Neural progenitor cell (in vitro differentiated cells): ENCODE data around the gene SS18. TPM values are rescaled to one million over a fixed set of nuclear protein-coding genes. Genes with fewer than 3 reads are reported as not detected.

Source experiments
- DNase-seq: peaks from one replicate; pipeline ENCODE4 v3.0.0-alpha.2; 2016; ENCODE audit warnings: low spot score
- H2AFZ ChIP-seq: fragments of 200-600 bp; sonication (generic); replicated peaks from 2 replicates; pipeline ENCODE4 v1.6.1; 2016; ENCODE audit warnings: antibody characterized with exemption
- H3F3A ChIP-seq: fragments of 200-600 bp; sonication (generic); 2 replicates; pipeline ENCODE4 v1.6.1; 2016; ENCODE audit warnings: antibody characterized with exemption, low read depth
- H3K27ac ChIP-seq: fragments of 200-600 bp; sonication (generic); 2 replicates; pipeline ENCODE4 v1.5.1; 2016; ENCODE audit warnings: mild to moderate bottlenecking
- H3K27me3 ChIP-seq: fragments of 200-600 bp; sonication (generic); 2 replicates; pipeline ENCODE4 v1.6.1; 2016; ENCODE audit warnings: mild to moderate bottlenecking, moderate library complexity
- H3K36me3 ChIP-seq: fragments of 200-600 bp; sonication (generic); 2 replicates; pipeline ENCODE4 v1.5.1; 2016
- H3K4me1 ChIP-seq: fragments of 200-600 bp; sonication (generic); 2 replicates; pipeline ENCODE4 v1.6.1; 2016; ENCODE audit warnings: mixed run types
- H3K4me2 ChIP-seq: fragments of 200-600 bp; sonication (generic); 2 replicates; pipeline ENCODE4 v1.6.1; 2016
- H3K4me3 ChIP-seq: fragments of 200-600 bp; sonication (generic); 2 replicates; pipeline ENCODE4 v1.5.1; 2016
- H3K79me2 ChIP-seq: fragments of 200-600 bp; sonication (generic); 2 replicates; pipeline ENCODE4 v1.6.1; 2016; ENCODE audit warnings: low read depth
- H3K9ac ChIP-seq: fragments of 200-600 bp; sonication (generic); 2 replicates; pipeline ENCODE4 v1.6.1; 2016
- H3K9me3 ChIP-seq: fragments of 200-600 bp; sonication (generic); 2 replicates; pipeline ENCODE4 v1.5.1; 2016; ENCODE audit warnings: low read depth
- H4K20me1 ChIP-seq: fragments of 200-600 bp; sonication (generic); 2 replicates; pipeline ENCODE4 v1.6.1; 2016; ENCODE audit warnings: low read depth
- H3K27ac Mint-ChIP-seq: 3 replicates; pipeline ENCODE4 v1.8.0; 2021; ENCODE audit warnings: mixed read lengths
- H3K27me3 Mint-ChIP-seq: 2 replicates; pipeline ENCODE4 v1.8.0; 2022; ENCODE audit warnings: low read depth, mild to moderate bottlenecking, inconsistent platforms, moderate library complexity, mixed read lengths; ENCODE audit not compliant: insufficient read depth
- H3K36me3 Mint-ChIP-seq: 3 replicates; pipeline ENCODE4 v1.8.0; 2021; ENCODE audit warnings: mixed read lengths
- H3K4me1 Mint-ChIP-seq: 3 replicates; pipeline ENCODE4 v1.8.0; 2021; ENCODE audit warnings: mixed read lengths
- H3K4me3 Mint-ChIP-seq: 3 replicates; pipeline ENCODE4 v1.8.0; 2021; ENCODE audit warnings: mild to moderate bottlenecking, moderate library complexity, mixed read lengths
- H3K9me3 Mint-ChIP-seq: 3 replicates; pipeline ENCODE4 v1.8.0; 2020; ENCODE audit warnings: mixed read lengths
- EZH2 ChIP-seq: fragments of 200-600 bp; sonication (generic); IDR thresholded peaks from 2 replicates; pipeline ENCODE4 v1.6.1; 2017; ENCODE audit warnings: antibody characterized with exemption, mild to moderate bottlenecking, moderate library complexity
- EZH2phosphoT487 ChIP-seq: fragments of 200-600 bp; sonication (generic); IDR thresholded peaks from 2 replicates; pipeline ENCODE4 v1.6.1; 2017; ENCODE audit warnings: antibody characterized with exemption
- total RNA-seq: library from RNA; depleted of rRNA; stranded (reverse); fragments of >200 nt; gene quantifications from 2 replicates; pipeline ENCODE4 v1.2.3, GENCODE V29; 2015; ENCODE audit warnings: low replicate concordance
- TF ChIP-seq, protein P1 (sequence below): fragments of 200-600 bp; sonication (generic); IDR thresholded peaks from 2 replicates; pipeline ENCODE4 v1.5.1; 2017; ENCODE audit warnings: antibody characterized with exemption, mild to moderate bottlenecking

SS18 gene
- total RNA-seq, 1 donor from 2014 or later: 196 TPM

DNA sequence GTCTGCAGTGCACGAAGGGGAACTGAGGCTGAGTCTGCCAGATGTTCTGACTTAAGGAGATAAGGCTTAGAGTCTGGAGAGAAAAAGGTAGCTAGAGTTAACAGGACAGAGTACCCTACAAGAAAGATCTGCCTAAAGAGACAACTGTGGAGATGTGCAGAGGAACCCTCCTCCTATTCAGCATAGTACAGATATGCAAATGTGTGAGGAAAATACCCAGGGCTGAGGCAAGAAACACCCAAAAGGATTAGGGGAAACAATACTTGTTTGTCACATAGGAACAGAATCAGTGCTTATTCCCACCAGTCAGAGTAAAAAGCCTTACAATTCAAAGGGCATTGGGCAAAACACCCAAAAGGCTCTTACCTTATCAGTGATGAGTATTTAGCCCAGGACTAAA is 67.8 kb downstream of the SS18 start:
- Mint-ChIP-seq H3K9me3 (peaks cover 5% of the 10 kb centered on the region), H3K27me3 (no peaks in the 10 kb centered on the region), H3K36me3 (peaks cover 56% of the 10 kb centered on the region), H3K27ac (no peak overlapping the region), H3K4me3 (no peak overlapping the region), H3K4me1 (no peaks in the 10 kb centered on the region)
- Histone ChIP-seq H3K27ac (peak overlapping the region; percentile 35), H3K9ac (no peak overlapping the region), H3K27me3 (no peaks in the 10 kb centered on the region), H3K4me1 (peaks cover 13% of the 10 kb centered on the region), H4K20me1 (no peaks in the 10 kb centered on the region), H3K79me2 (no peaks in the 10 kb centered on the region), H3K4me2 (no peak overlapping the region), H3K36me3 (peaks cover 30% of the 10 kb centered on the region), H3K4me3 (no peak overlapping the region), H3K9me3 (no peaks in the 10 kb centered on the region), H3F3A (peaks cover 24% of the 10 kb centered on the region), H2AFZ (no peak overlapping the region)
- TF ChIP-seq EZH2 (no peak), EZH2phosphoT487 (no peak)
- TF ChIP-seq, protein P1, sequence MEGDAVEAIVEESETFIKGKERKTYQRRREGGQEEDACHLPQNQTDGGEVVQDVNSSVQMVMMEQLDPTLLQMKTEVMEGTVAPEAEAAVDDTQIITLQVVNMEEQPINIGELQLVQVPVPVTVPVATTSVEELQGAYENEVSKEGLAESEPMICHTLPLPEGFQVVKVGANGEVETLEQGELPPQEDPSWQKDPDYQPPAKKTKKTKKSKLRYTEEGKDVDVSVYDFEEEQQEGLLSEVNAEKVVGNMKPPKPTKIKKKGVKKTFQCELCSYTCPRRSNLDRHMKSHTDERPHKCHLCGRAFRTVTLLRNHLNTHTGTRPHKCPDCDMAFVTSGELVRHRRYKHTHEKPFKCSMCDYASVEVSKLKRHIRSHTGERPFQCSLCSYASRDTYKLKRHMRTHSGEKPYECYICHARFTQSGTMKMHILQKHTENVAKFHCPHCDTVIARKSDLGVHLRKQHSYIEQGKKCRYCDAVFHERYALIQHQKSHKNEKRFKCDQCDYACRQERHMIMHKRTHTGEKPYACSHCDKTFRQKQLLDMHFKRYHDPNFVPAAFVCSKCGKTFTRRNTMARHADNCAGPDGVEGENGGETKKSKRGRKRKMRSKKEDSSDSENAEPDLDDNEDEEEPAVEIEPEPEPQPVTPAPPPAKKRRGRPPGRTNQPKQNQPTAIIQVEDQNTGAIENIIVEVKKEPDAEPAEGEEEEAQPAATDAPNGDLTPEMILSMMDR: no peak
- DNase-seq: peak; percentile 13

DNA sequence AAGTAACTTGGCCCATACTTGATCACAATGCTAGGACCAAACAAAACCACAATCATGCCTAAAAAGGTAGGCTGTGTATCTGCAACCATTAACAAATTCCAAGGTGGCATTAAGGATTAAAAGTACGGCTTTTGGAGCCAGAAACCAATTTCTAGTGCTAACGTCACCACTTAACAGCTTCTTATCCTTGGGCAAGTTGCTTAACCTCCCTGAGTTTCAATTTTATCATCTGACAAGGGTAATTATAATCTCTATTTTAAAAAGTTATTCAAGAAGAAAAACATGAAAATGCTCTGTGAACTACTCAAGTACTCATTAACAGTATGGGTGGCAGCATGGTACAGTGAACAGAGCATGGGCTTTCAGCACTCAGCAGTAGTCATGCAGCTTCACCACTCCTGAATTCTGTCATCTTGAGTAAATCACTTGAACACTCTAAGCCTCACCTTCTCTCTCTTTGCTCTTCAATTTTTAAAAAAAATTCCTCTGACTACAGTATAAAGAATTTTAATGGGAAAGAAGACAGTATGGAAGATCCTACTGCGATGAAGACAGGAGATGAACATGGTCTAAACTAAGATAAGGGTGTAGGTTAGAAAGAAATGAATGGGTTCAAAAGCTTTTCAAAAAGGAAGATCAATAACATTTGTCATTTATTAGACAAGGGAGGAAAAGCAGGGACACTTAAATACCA is 69.2 kb downstream of the SS18 start:
- no peaks in the 10 kb centered on the region for H4K20me1 ChIP-seq
- no peak for DNase-seq
- Mint-ChIP-seq H3K9me3 (peaks cover 5% of the 10 kb centered on the region), H3K27me3 (no peaks in the 10 kb centered on the region), H3K4me3 (no peak overlapping the region), H3K27ac (no peak overlapping the region), H3K36me3 (peaks cover 56% of the 10 kb centered on the region), H3K4me1 (no peaks in the 10 kb centered on the region)
- TF ChIP-seq EZH2phosphoT487: no peak
- TF ChIP-seq, protein P1: no peak
- TF ChIP-seq EZH2: no peak
- peaks cover 24% of the 10 kb centered on the region for H3F3A ChIP-seq
- no peak overlapping the region for H3K4me2 ChIP-seq
- H3K9ac ChIP-seq: no peak overlapping the region
- H3K79me2 ChIP-seq: no peaks in the 10 kb centered on the region
- no peaks in the 10 kb centered on the region for H3K27me3 ChIP-seq
- peaks cover 30% of the 10 kb centered on the region for H3K36me3 ChIP-seq
- peaks cover 13% of the 10 kb centered on the region for H3K4me1 ChIP-seq
- no peak overlapping the region for H2AFZ ChIP-seq
- H3K4me3 ChIP-seq: no peak overlapping the region
- no peaks in the 10 kb centered on the region for H3K9me3 ChIP-seq
- H3K27ac ChIP-seq: no peak overlapping the region

DNA sequence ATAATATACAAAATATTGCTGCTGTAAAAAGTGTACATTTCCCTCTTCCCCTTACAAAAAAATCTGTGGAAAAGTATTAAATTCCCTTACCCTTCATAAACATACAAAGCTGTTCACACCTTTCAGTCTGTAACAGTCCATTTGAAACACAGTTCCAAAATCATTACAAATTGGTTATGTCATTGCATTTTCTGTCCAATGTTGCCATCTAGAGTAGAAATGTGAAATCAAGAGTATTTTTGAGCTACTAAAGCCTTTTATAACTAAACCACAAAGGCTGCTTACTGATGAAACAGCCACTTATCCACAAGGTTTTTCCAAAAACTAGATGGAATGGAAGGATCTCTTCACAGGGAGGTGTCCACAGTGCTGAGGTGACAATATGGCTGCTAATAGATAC is 72.5 kb downstream of the SS18 start:
- no peak overlapping the region for H3K4me3 Mint-ChIP-seq
- peaks cover 41% of the 10 kb centered on the region for H3K36me3 Mint-ChIP-seq
- DNase-seq: no peak

More for the DNA sequence above, 72.5 kb downstream of the SS18 start:
- no peaks in the 10 kb centered on the region for H3K9me3 ChIP-seq
- peaks cover 9% of the 10 kb centered on the region for H3K36me3 ChIP-seq
- H3K4me1 ChIP-seq: peaks cover 11% of the 10 kb centered on the region
- H3K27me3 ChIP-seq: no peaks in the 10 kb centered on the region
- H4K20me1 ChIP-seq: no peaks in the 10 kb centered on the region
- no peak overlapping the region for H3K27ac Mint-ChIP-seq
- H3K4me1 Mint-ChIP-seq: no peaks in the 10 kb centered on the region
- TF ChIP-seq EZH2phosphoT487 (no peak), EZH2 (no peak)
- TF ChIP-seq, protein P1: peak; percentile 20
- H2AFZ ChIP-seq: no peak overlapping the region
- H3K4me3 ChIP-seq: no peak overlapping the region
- no peaks in the 10 kb centered on the region for H3K27me3 Mint-ChIP-seq
- no peak overlapping the region for H3K4me2 ChIP-seq
- no peaks in the 10 kb centered on the region for H3K9me3 Mint-ChIP-seq
- H3K27ac ChIP-seq: no peak overlapping the region
- no peak overlapping the region for H3K9ac ChIP-seq
- H3F3A ChIP-seq: peaks cover 7% of the 10 kb centered on the region
- H3K79me2 ChIP-seq: no peaks in the 10 kb centered on the region
